Parathyroid adenoma (tissue), 2 donors: ENCODE measurements around the gene TRIM66.

Experiments
- H2AFZ ChIP-seq: fragments of 300-600 bp; sonication (generic); one replicate; pipeline ENCODE4 v1.7.0; 2017; ENCODE audit warnings: antibody characterized with exemption, mild to moderate bottlenecking
- H3K27ac ChIP-seq: fragments of 300-600 bp; sonication (generic); one replicate; pipeline ENCODE4 v1.7.0; 2017
- H3K27me3 ChIP-seq: fragments of 300-600 bp; sonication (generic); one replicate; pipeline ENCODE4 v1.7.0; 2017; ENCODE audit warnings: low read length; ENCODE audit not compliant: control insufficient read depth, insufficient read depth
- H3K36me3 ChIP-seq: fragments of 300-600 bp; sonication (generic); one replicate; pipeline ENCODE4 v1.7.0; 2017; ENCODE audit warnings: low read length; ENCODE audit not compliant: control insufficient read depth, insufficient read depth
- H3K4me1 ChIP-seq: fragments of 300-600 bp; sonication (generic); one replicate; pipeline ENCODE4 v1.7.0; 2017; ENCODE audit warnings: control low read depth
- H3K4me2 ChIP-seq: fragments of 300-600 bp; sonication (generic); one replicate; pipeline ENCODE4 v1.7.0; 2017; ENCODE audit warnings: low read length
- H3K4me3 ChIP-seq: fragments of 300-600 bp; sonication (generic); one replicate; pipeline ENCODE4 v1.7.0; 2017; ENCODE audit warnings: low read depth, low read length
- H3K79me2 ChIP-seq: fragments of 300-600 bp; sonication (generic); one replicate; pipeline ENCODE4 v1.7.0; 2017; ENCODE audit warnings: control low read depth
- H3K9ac ChIP-seq: fragments of 300-600 bp; sonication (generic); one replicate; pipeline ENCODE4 v1.7.0; 2017; ENCODE audit warnings: mild to moderate bottlenecking
- H3K9me3 ChIP-seq: fragments of 300-600 bp; sonication (generic); one replicate; pipeline ENCODE4 v1.7.0; 2017; ENCODE audit warnings: low read length; ENCODE audit not compliant: control insufficient read depth
- CTCF ChIP-seq: fragments of 300-600 bp; sonication (generic); IDR thresholded peaks from one replicate; pipeline ENCODE4 v1.7.0; 2017; ENCODE audit warnings: antibody characterized with exemption, mild to moderate bottlenecking
- donor health status: primary hyperparathyroidism.

TRIM66 gene

GRCh38 chr11:8567602-8568198 is 114.8 kb downstream of the TRIM66 start:
- Histone ChIP-seq H2AFZ (no peak overlapping the region), H3K36me3 (no peaks in the 10 kb centered on the region), H3K27ac (no peak overlapping the region), H3K27me3 (no peaks in the 10 kb centered on the region), H3K79me2 (peaks cover 2% of the 10 kb centered on the region), H3K4me2 (no peak overlapping the region), H3K9ac (no peak overlapping the region), H3K4me1 (no peaks in the 10 kb centered on the region), H3K9me3 (no peaks in the 10 kb centered on the region), H3K4me3 (no peak overlapping the region)
- no peak for TF ChIP-seq CTCF

- Histone ChIP-seq H3K4me3 (no peak overlapping the region), H3K36me3 (no peaks in the 10 kb centered on the region), H3K4me1 (no peaks in the 10 kb centered on the region), H3K4me2 (no peak overlapping the region), H3K27me3 (no peaks in the 10 kb centered on the region), H3K9me3 (no peaks in the 10 kb centered on the region), H3K27ac (no peak overlapping the region), H3K79me2 (peaks cover 5% of the 10 kb centered on the region), H3K9ac (no peak overlapping the region), H2AFZ (no peak overlapping the region)
- TF ChIP-seq CTCF: peak; percentile 62
Observed at GRCh38 chr11:8566613-8567210, 115.8 kb downstream of the TRIM66 start.

- Histone ChIP-seq H3K79me2 (peaks cover 6% of the 10 kb centered on the region), H3K27ac (no peak overlapping the region), H3K27me3 (no peaks in the 10 kb centered on the region), H2AFZ (no peak overlapping the region), H3K4me1 (no peaks in the 10 kb centered on the region), H3K9me3 (no peaks in the 10 kb centered on the region), H3K4me2 (no peak overlapping the region), H3K9ac (no peak overlapping the region), H3K4me3 (no peak overlapping the region), H3K36me3 (no peaks in the 10 kb centered on the region)
- TF ChIP-seq CTCF: no peak
Observed at GRCh38 chr11:8564526-8564925, 117.9 kb downstream of the TRIM66 start.
